HepG2 (cell line): Measurements from ENCODE around the gene ATP1A1.

ENCODE experiments used
- AGO1 ChIP-seq: fragments of 200-400 bp; formaldehyde crosslinking; IDR thresholded peaks from 2 replicates; pipeline ENCODE4 v1.6.1; 2017; ENCODE audit warnings: mild to moderate bottlenecking, low read depth, low read length, moderate library complexity; ENCODE audit not compliant: poor library complexity, severe bottlenecking
- CEBPB ChIP-seq: IDR thresholded peaks from 2 replicates; pipeline ENCODE4 v1.6.1; 2011; ENCODE audit warnings: low read depth, low read length, improper control_type of control experiment, borderline replicate concordance
- E2F1 ChIP-seq: sonication (generic); formaldehyde crosslinking; IDR thresholded peaks from 2 replicates; pipeline ENCODE4 v1.5.0; 2020; ENCODE audit warnings: missing genetic modification reagents
- MED1 ChIP-seq: sonication (generic); formaldehyde crosslinking; IDR thresholded peaks from 2 replicates; pipeline ENCODE4 v1.4.0; 2020; ENCODE audit warnings: missing genetic modification reagents
- MYC ChIP-seq: sonication (generic); formaldehyde crosslinking; IDR thresholded peaks from 2 replicates; pipeline ENCODE4 v1.9.0; 2021; ENCODE audit warnings: missing genetic modification reagents, borderline replicate concordance
- POLR2AphosphoS5 ChIP-seq: IDR thresholded peaks from 2 replicates; pipeline ENCODE4 v1.6.1; 2012; ENCODE audit warnings: low read depth, low read length
- SNAPC2 ChIP-seq: sonication (generic); formaldehyde crosslinking; IDR thresholded peaks from 2 replicates; pipeline ENCODE4 v1.8.1; 2022; ENCODE audit warnings: mild to moderate bottlenecking, missing genetic modification reagents
- TAF1 ChIP-seq: sonication (generic); formaldehyde crosslinking; IDR thresholded peaks from 2 replicates; pipeline ENCODE4 v1.4.0; 2020; ENCODE audit warnings: missing genetic modification reagents
- ZNF331 ChIP-seq: sonication (generic); formaldehyde crosslinking; IDR thresholded peaks from 2 replicates; pipeline ENCODE4 v1.4.0; 2020; ENCODE audit warnings: missing genetic modification reagents
- ZNF703 ChIP-seq: sonication (generic); formaldehyde crosslinking; IDR thresholded peaks from 2 replicates; pipeline ENCODE4 v1.5.1; 2020; ENCODE audit warnings: missing genetic modification reagents, mild to moderate bottlenecking, moderate library complexity, borderline replicate concordance
- TF ChIP-seq, protein P1 (sequence below): sonication (generic); formaldehyde crosslinking; IDR thresholded peaks from 2 replicates; pipeline ENCODE4 v1.4.0; 2020; ENCODE audit warnings: missing genetic modification reagents; ENCODE audit errors: not compliant biosample characterization
- TF ChIP-seq, protein P2 (sequence below): sonication (generic); formaldehyde crosslinking; IDR thresholded peaks from 2 replicates; pipeline ENCODE4 v1.5.0; 2020; ENCODE audit warnings: mild to moderate bottlenecking, missing genetic modification reagents, moderate library complexity
- TF ChIP-seq, protein P3 (sequence below): sonication (generic); formaldehyde crosslinking; IDR thresholded peaks from 2 replicates; pipeline ENCODE4 v1.8.1; 2023; ENCODE audit warnings: mild to moderate bottlenecking, missing genetic modification reagents

GRCh38 chr1:116390195-116390594 lies 17.2 kb downstream of the ATP1A1 start:
- TF ChIP-seq TAF1 (CRISPR knock-in tag): no peak
- no peak for TF ChIP-seq AGO1
- no peak for TF ChIP-seq MYC (CRISPR knock-in tag)
- no peak for TF ChIP-seq ZNF331 (CRISPR knock-in tag)
- TF ChIP-seq CEBPB: no peak
- TF ChIP-seq, protein P1, sequence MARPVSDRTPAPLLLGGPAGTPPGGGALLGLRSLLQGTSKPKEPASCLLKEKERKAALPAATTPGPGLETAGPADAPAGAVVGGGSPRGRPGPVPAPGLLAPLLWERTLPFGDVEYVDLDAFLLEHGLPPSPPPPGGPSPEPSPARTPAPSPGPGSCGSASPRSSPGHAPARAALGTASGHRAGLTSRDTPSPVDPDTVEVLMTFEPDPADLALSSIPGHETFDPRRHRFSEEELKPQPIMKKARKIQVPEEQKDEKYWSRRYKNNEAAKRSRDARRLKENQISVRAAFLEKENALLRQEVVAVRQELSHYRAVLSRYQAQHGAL (CRISPR knock-in tag): no peak
- TF ChIP-seq, protein P2, sequence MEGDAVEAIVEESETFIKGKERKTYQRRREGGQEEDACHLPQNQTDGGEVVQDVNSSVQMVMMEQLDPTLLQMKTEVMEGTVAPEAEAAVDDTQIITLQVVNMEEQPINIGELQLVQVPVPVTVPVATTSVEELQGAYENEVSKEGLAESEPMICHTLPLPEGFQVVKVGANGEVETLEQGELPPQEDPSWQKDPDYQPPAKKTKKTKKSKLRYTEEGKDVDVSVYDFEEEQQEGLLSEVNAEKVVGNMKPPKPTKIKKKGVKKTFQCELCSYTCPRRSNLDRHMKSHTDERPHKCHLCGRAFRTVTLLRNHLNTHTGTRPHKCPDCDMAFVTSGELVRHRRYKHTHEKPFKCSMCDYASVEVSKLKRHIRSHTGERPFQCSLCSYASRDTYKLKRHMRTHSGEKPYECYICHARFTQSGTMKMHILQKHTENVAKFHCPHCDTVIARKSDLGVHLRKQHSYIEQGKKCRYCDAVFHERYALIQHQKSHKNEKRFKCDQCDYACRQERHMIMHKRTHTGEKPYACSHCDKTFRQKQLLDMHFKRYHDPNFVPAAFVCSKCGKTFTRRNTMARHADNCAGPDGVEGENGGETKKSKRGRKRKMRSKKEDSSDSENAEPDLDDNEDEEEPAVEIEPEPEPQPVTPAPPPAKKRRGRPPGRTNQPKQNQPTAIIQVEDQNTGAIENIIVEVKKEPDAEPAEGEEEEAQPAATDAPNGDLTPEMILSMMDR (CRISPR knock-in tag): no peak
- TF ChIP-seq MED1 (CRISPR knock-in tag): no peak
- TF ChIP-seq POLR2AphosphoS5: no peak
- no peak for TF ChIP-seq E2F1 (CRISPR knock-in tag)
- no peak for TF ChIP-seq SNAPC2 (CRISPR knock-in tag)
- no peak for TF ChIP-seq ZNF703
- TF ChIP-seq, protein P3, sequence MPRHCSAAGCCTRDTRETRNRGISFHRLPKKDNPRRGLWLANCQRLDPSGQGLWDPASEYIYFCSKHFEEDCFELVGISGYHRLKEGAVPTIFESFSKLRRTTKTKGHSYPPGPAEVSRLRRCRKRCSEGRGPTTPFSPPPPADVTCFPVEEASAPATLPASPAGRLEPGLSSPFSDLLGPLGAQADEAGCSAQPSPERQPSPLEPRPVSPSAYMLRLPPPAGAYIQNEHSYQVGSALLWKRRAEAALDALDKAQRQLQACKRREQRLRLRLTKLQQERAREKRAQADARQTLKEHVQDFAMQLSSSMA: no peak
